ENCODE results near the gene CP. TPM values are rescaled to one million over a fixed set of nuclear protein-coding genes. Genes with fewer than 3 reads are reported as not detected.

The CP gene
- total and polyA plus RNA-seq, 9 of the 15 experiments (the other 6 are each of a cell fraction or from before 2014, with no cell fraction given), result 0.30 to 0.75 TPM; not detected in 7

GRCh38 chr3:149180057-149180573, 41.5 kb downstream of the CP start (continued):
- TF ChIP-seq, protein P1, sequence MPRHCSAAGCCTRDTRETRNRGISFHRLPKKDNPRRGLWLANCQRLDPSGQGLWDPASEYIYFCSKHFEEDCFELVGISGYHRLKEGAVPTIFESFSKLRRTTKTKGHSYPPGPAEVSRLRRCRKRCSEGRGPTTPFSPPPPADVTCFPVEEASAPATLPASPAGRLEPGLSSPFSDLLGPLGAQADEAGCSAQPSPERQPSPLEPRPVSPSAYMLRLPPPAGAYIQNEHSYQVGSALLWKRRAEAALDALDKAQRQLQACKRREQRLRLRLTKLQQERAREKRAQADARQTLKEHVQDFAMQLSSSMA (CRISPR knock-in tag; IDR thresholded peaks at IDR 0.05), result no peak
- TF ChIP-seq ATF6 (CRISPR knock-in tag; IDR thresholded peaks at IDR 0.05), result no peak
- TF ChIP-seq PTBP1 (IDR thresholded peaks at IDR 0.05; ENCODE audit: low read depth, low read length), result no peak
- TF ChIP-seq ZFP36 (IDR thresholded peaks at IDR 0.05; ENCODE audit: low read depth, low read length, partially characterized antibody), result no peak
- 0 out of 2 replicates have a peak, but pooled peaks have one; percentile 7 for TF ChIP-seq STAT5A (IDR thresholded peaks at IDR 0.05; ENCODE audit: borderline replicate concordance, low read length)
- TF ChIP-seq ZBTB8A (IDR thresholded peaks at IDR 0.05; ENCODE audit: partially characterized antibody), result no peak
- TF ChIP-seq, protein P2, sequence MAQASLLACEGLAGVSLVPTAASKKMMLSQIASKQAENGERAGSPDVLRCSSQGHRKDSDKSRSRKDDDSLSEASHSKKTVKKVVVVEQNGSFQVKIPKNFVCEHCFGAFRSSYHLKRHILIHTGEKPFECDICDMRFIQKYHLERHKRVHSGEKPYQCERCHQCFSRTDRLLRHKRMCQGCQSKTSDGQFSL (CRISPR knock-in tag; IDR thresholded peaks at IDR 0.05), result no peak
- TF ChIP-seq, protein P2 (tag; IDR thresholded peaks at IDR 0.05), result no peak
- no peak for TF ChIP-seq SMAD2 (IDR thresholded peaks at IDR 0.05; ENCODE audit: low read depth, low read length)
- TF ChIP-seq ZNF239 (CRISPR knock-in tag; IDR thresholded peaks at IDR 0.05), result peak; percentile 47; the same call in 1 of the 2 replicates
- TF ChIP-seq DMBX1 (CRISPR knock-in tag; IDR thresholded peaks at IDR 0.05; ENCODE audit: borderline replicate concordance), result peak; percentile 38; the same call in 1 of the 2 replicates
- TF ChIP-seq GATA2 (CRISPR knock-in tag; IDR thresholded peaks at IDR 0.05), result no peak
- peak; percentile 73 for TF ChIP-seq NFIC (IDR thresholded peaks at IDR 0.05)
- TF ChIP-seq, protein P3, sequence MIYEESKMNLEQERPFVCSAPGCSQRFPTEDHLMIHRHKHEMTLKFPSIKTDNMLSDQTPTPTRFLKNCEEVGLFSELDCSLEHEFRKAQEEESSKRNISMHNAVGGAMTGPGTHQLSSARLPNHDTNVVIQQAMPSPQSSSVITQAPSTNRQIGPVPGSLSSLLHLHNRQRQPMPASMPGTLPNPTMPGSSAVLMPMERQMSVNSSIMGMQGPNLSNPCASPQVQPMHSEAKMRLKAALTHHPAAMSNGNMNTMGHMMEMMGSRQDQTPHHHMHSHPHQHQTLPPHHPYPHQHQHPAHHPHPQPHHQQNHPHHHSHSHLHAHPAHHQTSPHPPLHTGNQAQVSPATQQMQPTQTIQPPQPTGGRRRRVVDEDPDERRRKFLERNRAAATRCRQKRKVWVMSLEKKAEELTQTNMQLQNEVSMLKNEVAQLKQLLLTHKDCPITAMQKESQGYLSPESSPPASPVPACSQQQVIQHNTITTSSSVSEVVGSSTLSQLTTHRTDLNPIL (CRISPR knock-in tag; IDR thresholded peaks at IDR 0.05), result no peak
- TF ChIP-seq KDM1A (IDR thresholded peaks at IDR 0.05), result peak; percentile 54 to 60; a peak in 2 of 4 replicates
- TF ChIP-seq IFI16 (CRISPR knock-in tag; IDR thresholded peaks at IDR 0.05), result no peak
- TF ChIP-seq CBX1 (IDR thresholded peaks at IDR 0.05; ENCODE audit: low read depth), result no peak
- TF ChIP-seq LARP7 (IDR thresholded peaks at IDR 0.05), result 0 out of 2 replicates have a peak, but pooled peaks have one; percentile 25
- no peak for TF ChIP-seq NR2C2 (CRISPR knock-in tag; IDR thresholded peaks at IDR 0.05)
- peak; percentile 81 for TF ChIP-seq NR2C2 (tag; IDR thresholded peaks at IDR 0.05)
- no peak for TF ChIP-seq DACH1 (IDR thresholded peaks at IDR 0.05; ENCODE audit: partially characterized antibody)
- TF ChIP-seq, protein P4, sequence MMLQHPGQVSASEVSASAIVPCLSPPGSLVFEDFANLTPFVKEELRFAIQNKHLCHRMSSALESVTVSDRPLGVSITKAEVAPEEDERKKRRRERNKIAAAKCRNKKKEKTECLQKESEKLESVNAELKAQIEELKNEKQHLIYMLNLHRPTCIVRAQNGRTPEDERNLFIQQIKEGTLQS (IDR thresholded peaks at IDR 0.05), result peak; percentile 95
- TF ChIP-seq, protein P4 (CRISPR knock-in tag; conservative IDR thresholded peaks at IDR 0.05), result peak; percentile 45; the same call in 1 of the 2 replicates
